Activated CD4-positive, alpha-beta T cell treated with anti-CD3 and anti-CD28 coated beads, Interleukin-2, Interleukin-6, amounts not matched to agents 100 ng/mL and 50 ng/mL, durations not matched to agents 16 hours and 8 hours (primary cell): ENCODE measurements around the gene FREM1.
"Not testable (repeated sequence)": the region's sequence is repeated elsewhere in the genome, so short reads cannot be mapped to it uniquely, and the experiment has no call there.

Experiments used
- DNase-seq: peaks from one replicate; pipeline ENCODE4 v3.0.0-alpha.2; 2020

Gene FREM1, protein sequence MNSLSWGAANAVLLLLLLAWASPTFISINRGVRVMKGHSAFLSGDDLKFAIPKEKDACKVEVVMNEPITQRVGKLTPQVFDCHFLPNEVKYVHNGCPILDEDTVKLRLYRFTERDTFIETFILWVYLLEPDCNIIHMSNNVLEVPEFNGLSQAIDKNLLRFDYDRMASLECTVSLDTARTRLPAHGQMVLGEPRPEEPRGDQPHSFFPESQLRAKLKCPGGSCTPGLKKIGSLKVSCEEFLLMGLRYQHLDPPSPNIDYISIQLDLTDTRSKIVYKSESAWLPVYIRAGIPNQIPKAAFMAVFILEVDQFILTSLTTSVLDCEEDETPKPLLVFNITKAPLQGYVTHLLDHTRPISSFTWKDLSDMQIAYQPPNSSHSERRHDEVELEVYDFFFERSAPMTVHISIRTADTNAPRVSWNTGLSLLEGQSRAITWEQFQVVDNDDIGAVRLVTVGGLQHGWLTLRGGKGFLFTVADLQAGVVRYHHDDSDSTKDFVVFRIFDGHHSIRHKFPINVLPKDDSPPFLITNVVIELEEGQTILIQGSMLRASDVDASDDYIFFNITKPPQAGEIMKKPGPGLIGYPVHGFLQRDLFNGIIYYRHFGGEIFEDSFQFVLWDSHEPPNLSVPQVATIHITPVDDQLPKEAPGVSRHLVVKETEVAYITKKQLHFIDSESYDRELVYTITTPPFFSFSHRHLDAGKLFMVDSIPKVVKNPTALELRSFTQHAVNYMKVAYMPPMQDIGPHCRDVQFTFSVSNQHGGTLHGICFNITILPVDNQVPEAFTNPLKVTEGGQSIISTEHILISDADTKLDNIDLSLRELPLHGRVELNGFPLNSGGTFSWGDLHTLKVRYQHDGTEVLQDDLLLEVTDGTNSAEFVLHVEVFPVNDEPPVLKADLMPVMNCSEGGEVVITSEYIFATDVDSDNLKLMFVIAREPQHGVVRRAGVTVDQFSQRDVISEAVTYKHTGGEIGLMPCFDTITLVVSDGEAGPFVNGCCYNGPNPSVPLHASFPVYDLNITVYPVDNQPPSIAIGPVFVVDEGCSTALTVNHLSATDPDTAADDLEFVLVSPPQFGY (N-terminal part only)

DNA sequence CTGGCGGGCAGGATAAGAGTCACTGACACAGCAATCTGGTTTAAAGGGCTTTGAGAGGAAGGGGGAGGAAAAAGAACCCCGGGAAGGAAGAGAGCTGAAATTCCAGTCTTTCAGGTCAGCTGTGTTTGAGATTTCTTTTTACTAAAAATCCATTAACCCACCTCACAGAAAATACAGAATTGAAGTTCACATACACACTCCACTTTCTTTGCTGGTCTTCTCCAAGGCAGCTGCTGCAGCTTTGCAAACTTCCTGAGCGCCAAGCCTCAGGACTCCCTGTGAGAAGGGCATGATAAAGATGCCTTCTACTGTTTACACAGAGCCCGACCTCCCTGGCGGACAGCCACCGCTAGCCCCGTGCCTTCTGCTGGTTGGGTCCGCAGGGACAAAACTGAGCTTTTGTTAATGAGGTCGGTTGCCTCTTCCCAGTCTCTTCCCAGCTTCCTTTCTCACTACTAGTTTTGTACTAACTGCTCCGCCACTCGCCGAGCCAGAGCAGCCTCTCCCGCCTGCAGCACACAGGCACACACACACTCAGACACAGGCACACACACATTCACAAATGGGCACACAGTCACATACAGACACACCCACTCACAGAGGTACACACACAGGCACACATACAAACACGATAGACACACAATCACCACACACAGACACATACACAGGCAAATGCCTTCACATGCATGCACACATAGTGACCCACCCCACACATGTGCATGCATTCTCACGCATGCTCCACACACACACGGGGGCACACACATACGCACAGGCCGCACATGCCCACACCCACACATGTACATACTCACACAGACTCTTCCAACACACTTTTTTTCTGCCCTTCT is at the start of gene FREM1:
TSS of gene FREM1 (minus strand) at position 468 of the 845 bp plus-strand sequence. CDS start 41,451 bp downstream, outside the sequence.
- DNase-seq = no peak

DNA sequence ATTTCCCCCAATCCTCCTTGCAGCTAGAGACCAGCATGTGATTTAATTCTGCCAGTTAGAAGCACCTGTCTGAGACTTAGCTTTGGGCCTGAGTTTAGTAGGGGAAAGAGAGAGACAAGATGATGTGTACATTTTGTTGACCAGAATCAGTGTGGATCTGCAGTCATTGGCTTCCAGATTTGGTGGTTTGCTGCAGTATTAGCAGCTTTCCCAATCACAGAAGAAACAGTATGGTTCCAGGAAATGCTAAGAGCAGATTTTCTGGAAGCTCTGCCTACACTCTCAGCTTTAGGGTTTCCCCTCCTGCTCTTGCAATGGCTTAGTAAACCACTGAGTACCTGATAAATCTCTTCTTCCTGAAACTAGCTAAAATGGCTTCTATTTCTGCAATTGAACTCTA is 48.8 kb upstream of the FREM1 start:
- DNase-seq = peak; percentile 20

DNA sequence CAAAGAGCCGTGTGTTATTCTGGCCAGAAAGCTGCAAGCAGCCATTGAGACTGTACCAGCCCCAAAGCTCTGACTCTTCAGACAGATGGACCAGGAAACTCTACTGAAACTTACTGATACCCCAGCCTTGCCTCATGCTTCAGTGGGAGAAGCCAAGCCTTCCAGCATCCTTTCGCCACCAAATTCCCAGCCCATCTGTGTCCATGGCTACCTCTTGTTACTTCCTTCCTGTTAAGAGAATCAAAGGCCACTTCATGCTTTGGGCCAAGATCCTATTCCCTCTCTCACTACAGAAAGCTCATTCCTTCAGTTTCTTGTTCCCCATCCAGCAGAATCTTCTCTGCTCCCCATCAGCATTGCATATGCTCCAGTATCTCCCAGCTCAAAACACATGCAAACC is 46.9 kb upstream of the FREM1 start:
- DNase-seq = no peak

DNA sequence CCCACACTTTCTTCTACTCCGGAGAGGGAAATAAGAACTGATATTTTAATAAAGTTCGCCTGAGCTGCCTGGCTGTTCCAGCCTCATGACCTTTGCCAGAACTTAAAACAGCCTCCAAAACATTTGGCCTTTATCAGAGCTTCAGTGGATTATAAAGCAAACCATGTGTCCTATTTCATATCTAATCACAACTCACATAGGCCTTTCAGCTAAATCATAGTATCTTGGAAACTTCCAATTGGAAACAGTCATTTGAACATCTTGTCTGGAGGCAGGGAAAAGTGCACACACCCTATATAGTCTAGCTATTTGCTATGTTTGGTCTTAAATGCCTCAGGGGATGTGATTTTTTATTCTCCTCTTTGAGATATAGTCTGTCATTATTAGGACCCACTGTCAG is 46.0 kb upstream of the FREM1 start:
- DNase-seq = no peak

DNA sequence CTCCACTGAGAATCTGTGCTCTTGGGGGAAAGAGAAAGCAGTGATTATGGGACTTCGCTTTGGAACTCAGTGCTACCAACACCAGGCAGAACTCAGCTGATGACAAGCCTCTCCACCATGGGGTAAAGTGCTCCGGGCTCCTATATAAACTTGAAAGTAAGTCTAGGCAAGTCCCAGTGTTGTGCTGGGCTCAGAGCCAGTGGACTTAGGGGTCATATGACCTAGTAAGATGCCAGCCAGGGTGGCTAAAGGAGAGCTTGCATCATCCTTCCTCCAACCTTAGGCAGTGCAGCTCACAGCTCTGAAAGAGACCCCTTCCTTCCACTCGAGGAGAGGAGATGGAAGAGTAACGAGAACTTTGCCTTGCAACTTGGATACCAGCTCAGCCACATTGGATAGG is 35.1 kb upstream of the FREM1 start:
- DNase-seq = no peak

DNA sequence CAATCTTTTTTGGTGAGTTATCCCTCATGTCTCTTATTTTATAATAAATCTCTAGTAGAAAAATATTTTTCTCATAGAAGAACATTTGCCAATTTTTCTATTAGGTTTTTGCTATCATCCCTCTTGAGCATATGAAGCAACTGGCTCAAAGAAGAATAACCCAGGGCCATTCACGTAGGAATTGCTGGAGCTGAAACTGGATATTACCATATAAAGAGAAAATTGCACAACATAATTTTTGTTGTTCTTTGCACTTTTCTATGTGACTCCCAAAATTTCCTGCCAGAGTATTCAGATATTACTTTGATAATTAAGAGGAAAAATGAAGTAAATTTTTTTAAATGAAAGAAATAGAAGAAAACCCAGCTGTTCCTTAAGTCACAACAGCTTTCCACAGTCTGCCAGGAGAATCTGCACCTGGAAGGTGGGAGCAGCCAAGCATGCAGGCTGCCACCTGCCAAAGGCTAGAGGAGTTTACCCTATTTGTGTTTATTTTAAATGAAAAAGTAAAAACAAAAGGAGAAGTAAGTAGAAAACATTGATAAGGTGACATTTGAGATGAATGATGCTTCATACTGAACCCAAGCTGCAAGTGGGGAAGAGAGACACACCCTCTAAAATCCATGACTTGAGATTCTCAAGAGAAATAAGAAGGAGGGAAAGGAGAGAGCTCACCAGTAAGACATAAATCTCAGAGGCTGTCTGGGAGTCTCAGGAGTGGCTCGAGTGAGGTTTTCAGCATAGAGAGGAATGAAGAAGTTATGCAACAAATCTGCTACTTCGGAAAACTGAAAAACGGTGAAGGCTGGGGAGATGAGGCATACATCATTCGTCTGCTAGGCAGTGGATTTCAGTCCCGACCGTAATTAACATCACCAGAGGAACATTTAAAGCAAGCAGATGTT is 31.5 kb upstream of the FREM1 start:
- no peak for DNase-seq

DNA sequence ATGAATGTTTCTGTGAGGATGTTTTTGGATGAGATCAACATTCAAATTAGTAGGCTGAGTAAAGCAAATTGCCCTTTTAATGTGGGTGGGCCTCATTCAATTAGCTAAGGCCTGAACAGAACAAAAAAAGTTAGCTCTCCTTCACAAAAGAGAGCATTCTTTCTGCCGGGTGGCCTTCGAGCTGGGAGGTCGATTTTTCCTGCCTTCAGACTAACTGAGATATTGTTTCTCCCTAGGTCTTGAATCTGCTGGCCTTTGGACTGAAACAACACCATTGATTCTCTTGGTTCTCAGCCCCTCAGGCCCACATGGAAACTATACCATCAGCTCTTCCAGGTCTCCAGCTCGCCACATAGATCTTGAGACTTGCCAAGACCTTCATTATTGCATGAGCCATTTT is 29.1 kb upstream of the FREM1 start:
- DNase-seq = no peak

DNA sequence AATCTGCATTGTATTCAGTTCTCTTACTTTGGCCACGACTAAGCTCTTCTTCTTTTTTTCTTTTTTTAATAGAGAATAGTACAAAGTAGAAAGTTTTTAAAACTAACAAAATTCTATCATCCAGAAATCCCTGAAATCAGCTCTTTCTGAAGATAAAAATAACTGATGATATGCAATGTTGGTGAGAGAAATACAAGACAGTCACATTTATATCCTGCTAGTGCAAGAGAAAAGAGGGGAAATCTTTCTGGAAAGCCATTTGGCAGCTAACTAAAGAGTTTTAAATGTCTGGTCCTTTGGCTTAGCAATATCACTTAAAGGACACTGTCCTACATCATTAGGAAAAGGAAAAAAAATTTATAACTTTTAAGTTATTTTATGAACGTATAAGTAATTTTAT is 27.0 kb upstream of the FREM1 start:
- DNase-seq = no peak

DNA sequence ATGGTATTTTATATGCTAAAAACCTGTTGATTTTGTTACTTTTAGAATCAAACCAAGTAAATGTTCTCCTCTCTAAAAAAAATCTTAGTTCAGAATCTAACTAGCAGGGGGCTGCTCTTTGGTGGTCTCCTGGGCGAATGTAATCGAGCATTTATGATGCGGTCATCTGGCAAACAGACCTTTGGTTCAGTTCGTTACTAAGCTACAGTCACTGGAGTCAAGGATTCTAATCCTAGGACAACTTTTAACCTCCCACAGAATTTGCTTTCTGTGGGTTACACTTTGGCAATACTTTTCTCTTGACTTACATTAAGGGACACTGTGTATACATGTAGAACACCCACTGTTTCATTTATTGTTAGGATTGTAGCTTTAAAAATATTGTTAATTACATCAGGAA is 26.3 kb upstream of the FREM1 start:
- DNase-seq = no peak

DNA sequence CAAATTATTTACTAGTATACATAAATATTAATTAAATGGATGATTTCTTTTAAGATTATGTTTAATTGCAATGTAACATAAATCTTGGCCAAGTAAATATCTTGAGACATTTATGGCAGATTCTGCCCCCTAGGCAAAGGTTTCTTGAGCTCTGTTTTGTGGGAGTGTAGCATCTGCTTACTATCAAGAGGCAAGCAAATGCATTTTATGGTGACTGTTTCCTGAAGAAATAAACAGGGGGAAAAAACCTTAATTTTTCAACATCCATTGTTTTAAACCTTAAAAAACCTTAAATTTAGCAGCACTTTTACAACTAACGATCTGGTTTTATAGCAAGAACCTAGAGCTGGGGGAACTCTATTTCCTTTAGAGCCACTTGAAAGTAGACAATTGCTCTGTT is 25.7 kb upstream of the FREM1 start:
- DNase-seq = no peak

DNA sequence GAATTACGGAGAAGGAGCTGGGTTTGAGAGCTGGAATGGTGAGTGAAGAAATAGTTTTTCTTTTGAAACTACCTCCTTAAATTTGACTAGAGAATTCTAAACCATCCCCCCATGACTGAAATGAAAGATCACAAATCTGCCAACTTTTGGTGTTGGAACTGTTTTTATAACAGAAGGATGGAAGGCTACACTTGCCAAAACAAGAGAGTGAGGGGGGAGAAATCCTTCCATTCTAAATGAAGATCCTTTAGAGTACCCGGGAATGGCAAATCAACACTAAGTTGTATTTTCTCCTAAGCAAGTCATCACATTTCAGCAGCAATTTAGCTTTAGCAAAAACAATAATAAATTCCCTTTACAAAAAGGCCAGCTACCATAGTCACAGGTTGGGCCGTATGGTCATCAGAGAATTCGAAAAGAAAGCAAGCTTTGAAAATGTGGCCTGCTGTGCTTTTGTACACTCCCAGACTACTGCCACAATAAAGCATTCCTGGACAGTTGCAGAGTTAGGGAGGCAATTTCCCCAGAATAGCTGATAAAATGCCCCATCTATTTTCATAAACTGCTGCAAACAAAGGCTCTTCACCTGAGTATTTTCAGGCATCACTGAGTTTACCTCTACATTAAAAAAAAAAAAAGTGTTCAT is 25.0 kb upstream of the FREM1 start:
- DNase-seq = no peak

DNA sequence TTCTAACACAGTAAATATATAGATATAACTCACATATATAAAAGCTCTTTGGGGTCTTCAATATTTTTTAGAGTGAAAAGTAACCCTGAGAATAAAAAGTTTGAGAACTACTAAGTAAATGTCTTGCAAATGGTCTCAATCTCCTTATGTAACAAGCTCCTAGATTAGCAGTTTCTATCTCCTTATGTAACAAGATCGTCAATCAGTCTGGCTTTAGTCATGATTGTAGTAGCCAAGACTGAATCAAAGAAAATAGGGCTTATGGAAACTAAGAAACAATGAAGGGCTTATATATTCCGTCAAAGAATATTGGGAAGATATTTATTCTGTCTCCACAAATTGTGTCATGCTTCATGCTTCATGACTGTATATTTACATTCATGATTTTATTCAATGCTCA is 22.4 kb upstream of the FREM1 start:
- no peak for DNase-seq

DNA sequence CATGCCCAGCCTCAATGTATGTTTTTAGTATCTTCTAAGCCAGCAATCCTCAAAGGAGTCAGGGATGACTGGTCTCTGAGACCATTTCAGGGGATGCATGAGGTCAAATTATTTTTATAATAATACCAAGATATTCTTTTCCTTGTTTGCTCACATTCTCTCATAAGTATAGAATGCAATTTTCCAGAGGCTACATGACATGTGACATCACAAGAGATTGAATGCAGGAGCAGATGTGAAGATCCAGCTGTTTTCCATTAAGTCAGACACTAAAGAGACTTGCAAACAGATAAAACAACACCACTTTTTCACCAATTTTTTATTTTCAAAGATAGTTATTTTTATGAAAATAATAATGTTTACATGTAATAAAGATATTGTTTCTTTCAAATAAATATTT is 22.0 kb upstream of the FREM1 start:
- DNase-seq = no peak

DNA sequence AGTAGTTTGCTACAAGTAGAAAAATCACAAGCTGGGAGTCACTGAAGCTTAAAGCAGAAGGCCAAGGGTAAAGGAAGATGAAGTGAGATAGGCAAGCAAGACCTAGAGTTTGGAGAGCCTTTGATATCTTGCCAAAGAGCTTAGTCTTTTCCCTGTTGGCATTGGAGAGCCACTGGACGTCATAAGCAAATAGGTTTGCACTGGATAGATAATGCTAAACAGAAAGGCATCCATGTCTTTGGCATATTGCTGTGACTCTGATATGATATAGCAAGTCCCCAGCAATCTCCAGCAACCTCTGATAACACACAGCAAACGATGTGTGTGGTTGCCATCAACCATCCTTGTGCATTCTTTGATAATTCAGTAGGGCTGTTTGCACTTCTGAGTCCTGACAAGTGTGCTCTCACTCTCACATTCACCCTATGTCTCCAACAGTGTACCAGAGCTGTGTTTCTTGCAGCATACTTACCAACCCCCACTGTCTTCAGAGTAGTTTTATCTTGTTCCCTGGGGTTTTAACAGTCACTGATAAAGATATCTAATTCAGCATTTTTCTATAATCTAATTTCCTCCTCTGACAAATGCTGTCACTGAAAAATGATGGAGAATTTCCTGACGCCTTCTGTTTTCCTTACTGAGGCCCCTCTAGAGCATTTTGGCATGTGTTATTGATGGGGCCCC is 16.9 kb upstream of the FREM1 start:
- DNase-seq = no peak

DNA sequence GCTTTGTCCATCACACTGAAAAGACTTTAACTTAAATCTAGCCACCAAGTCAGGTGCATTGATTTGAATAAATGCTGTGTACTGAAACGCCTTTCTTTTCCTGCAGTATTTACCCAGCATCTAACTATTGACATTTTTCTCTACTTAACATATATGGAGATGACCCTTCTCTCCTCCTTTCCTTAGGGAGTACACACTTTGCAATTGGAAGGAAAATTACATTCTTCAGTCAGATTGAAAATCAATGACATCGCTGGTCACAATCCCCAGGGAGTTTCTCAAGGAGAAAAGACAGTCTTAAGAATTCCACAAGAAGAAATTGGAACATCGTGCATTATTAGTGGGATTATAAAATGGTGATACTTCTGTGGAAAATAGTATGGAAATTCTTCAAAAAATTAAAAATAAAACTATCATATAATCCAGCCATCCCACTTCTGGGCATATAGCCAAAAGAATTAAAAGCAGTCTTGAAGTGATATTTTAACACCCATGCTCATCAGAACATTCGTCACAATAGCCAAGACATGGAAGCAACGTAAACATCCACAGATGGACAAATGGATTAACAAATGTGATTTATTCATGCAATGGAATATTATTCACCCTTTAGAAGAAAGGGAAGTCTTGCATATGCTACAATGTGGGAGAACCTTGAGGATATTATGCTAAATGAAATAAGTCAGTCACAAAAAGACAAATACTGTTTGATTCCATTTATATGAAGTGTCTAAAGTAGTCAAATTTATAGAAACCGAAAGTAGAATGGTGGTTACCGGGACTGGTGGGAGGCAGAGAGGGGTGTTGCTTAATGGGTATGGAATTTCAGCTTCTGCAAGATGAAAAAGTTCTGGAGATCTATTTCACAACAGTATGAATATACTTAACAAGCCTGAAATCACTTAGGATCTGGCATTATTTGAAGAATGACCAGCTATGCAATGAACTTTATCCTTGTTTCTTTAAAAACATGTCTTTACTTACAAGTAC is 14.3 kb upstream of the FREM1 start:
- DNase-seq = no peak

DNA sequence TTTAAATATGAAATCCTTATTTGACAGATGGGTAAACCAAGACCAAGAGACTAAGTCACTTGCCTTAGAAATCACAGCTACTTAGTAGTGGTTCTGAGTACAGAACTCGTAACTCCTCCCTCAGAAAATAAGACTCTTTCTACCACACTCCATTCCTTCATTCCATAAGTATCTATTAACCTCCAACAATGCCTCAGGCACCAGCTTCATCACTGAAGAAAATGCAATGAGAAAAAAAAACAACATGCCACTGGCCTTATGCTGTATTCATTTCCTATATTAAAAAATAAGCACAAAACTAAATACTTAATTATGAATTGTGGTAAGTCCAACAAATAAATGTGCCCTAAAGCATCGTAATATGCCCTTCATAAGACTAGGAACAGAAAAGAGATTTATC is 13.5 kb upstream of the FREM1 start:
- DNase-seq = no peak

DNA sequence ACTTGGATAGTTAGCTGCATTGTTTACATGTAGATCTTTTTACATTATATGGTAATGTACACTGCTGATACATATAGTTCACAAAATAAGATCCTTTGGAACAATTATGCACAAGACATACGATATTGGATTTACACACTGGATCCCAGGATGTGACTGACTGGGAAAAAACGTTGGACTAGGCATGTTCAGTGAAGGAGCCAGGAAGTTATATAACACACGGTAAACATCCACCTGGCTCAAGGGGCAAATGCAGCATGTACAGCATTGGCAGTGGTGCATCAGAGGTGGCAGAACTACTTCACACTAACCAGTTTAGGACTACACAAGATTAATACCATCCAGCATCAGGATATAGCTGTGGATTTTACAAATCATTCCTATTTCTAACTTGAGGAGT is 10.6 kb upstream of the FREM1 start:
- DNase-seq = not testable (repeated sequence)

DNA sequence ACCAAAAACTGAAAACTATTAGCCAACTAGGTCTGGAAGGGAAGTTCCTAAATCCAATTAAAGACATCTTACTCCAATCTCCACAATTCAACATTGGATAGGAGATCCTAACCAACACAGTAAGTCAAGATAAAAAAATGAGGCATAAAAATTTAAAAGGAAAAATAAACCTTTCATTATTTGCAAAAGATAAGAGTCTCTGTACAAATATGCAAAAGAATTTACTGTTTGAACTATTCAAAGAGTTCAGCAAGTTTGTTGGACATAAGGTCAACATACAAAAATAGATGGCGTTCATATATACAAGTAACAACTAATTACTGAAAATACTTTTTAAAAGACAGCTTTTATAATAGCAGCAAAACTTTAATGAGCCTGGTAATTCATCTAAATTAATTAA is 3.1 kb upstream of the FREM1 start:
- DNase-seq = no peak

DNA sequence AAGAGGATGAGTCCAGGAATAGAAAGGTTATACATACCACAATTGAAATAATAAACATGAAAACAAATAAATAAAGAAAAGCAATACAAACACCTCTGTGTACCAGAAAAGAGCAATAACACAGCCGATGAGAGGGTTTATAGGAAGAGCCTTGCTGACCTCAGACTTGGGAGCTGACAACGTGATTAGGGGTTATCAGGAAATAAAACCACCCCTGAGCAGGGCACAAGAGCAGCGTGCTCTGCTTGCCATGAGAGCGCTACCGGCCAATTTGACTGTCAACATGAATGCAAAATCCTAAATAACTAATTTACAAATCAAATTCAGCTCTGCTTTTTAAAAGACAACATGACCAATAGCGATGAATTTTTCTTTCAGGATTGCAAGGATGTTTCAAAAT is 2.6 kb upstream of the FREM1 start:
- DNase-seq = no peak
